Measurements from ENCODE around the gene TMEM200B.
"Not testable (repeated sequence)": the region's sequence is repeated elsewhere in the genome, so short reads cannot be mapped to it uniquely, and the experiment has no call there.

Gene TMEM200B

DNA sequence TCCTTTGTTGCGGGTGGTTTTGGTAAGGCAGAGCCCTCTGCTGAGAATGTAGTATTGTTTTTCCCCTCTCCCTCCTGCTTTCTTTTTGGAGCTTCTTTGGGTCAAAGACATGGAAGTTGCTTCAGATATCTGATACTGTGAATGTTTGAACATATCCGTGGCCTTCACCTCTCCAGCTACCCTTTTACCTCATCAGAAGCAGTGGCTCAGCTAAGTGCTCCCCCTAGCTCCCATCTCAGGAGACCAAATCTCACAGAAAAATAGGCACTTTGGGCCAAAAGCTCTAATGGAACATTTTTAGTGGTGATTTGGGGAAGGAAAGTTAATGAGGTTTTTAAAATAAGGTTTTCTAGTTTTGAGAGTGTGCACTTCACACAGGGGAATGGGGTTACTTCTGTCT lies 6.3 kb downstream of the TMEM200B start:
- in situ Hi-C loops (cut with HindIII; ENCODE audit: low pct_unique_long_range_greater_than_20kb, low sequenced_read_pairs) = no loop called here
- no peak for TF ChIP-seq JUND (IDR thresholded peaks at IDR 0.05; ENCODE audit: low read depth)

DNA sequence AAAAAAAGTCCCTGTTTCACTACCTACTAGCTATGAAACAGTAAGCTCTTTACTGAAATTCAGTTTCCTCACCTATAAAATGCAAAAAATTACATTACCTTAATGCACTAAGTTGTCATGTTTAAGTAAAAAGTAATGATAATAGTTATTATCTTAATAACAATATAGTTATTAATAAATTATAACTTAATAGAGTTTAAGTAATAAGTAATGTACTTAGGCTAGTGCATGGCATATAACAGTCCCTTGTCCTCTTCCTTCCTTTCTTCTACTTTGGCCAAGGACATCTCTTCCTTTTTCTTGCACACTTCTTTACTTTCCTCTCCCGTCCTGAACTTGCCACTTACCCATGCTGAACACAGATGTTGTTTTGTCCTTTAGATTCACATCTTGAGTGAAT lies 9.0 kb downstream of the TMEM200B start:
- no peak for TF ChIP-seq JUND (IDR thresholded peaks at IDR 0.05; ENCODE audit: low read depth)
- no peak for DNase-seq (ENCODE audit: low read depth in 1 of 2, low spot score in 1 of 2)

More for the DNA sequence above, 6.3 kb downstream of the TMEM200B start:
- DNase-seq (ENCODE audit: low read depth in 1 of 2, low spot score in 1 of 2) = no peak

DNA sequence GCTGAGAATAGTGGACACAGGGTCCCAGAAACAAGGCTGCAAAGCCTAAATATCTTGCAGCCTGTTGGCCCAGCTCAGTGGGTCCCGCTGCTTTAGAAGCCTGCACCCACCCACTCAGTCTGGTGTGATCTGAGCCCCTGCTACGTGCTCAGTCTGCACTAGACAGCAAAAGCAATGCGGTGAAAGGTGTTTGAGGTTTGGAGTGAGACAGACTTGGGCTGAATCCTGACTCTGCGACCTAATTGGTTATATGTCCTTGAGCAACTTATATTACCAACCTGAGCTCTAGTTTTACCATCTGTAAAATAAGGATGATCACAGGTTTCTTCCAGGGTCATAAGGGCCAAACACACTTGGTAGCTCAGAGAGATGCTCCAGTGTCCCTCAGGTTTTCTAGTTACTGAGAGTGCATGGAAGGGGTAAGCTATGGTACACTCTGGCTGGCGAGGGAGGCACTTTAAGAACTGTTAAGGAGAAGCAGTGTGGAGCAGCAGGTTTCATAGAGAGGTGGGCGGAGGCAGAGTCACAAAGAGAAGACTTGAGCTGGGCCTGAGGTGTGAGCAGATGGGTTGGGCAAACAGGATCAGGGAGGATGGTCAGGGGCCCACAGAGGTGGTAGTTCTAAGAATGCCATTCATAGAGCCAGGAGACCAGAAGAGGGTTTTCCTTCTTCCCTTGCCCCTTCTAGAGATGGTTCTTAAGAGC lies 10.1 kb downstream of the TMEM200B start:
- TF ChIP-seq JUND (IDR thresholded peaks at IDR 0.05; ENCODE audit: low read depth) = no peak
- in situ Hi-C loops (cut with HindIII; ENCODE audit: low pct_unique_long_range_greater_than_20kb, low sequenced_read_pairs) = no loop called here
- no peak for DNase-seq (ENCODE audit: low read depth in 1 of 2, low spot score in 1 of 2)

More for the DNA sequence above, 9.0 kb downstream of the TMEM200B start:
- in situ Hi-C loops (cut with HindIII; ENCODE audit: low pct_unique_long_range_greater_than_20kb, low sequenced_read_pairs) = no loop called here

DNA sequence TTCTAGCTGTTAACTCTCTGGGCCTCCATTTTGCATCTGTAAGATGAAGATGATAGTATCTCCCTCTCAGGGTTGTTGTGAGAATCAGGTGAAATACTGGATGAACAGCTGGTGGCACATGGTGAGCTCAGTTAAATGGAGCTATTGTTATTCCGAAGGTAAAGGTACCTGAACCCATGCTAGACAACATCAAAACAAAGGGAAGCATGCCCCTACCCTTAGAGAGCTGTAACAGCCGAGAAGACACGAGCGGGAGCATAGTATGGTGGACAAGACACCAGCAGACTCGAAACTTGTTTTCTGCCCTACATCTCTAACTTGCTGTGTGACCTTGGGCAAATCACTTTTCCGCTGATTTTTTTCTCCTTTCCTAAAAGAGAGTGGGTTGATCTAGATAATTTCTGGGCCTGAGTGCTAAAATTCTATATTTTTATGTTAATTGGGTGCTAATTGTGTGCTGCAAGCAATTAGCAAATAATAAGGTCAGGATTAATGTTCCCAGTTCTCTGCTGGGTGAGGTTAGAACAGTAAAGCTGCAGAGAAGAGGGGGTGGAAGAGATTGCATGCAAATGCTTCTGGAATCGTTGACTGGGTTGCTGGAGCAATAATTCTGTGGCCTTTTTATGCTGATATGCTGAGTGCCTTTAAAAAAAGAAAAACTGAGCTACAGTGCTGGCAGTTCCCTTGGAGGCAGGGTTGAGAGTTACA lies 10.8 kb downstream of the TMEM200B start:
- no peak for DNase-seq (ENCODE audit: low read depth in 1 of 2, low spot score in 1 of 2)
- no peak for TF ChIP-seq JUND (IDR thresholded peaks at IDR 0.05; ENCODE audit: low read depth)
- in situ Hi-C loops (cut with HindIII; ENCODE audit: low pct_unique_long_range_greater_than_20kb, low sequenced_read_pairs) = no loop called here

DNA sequence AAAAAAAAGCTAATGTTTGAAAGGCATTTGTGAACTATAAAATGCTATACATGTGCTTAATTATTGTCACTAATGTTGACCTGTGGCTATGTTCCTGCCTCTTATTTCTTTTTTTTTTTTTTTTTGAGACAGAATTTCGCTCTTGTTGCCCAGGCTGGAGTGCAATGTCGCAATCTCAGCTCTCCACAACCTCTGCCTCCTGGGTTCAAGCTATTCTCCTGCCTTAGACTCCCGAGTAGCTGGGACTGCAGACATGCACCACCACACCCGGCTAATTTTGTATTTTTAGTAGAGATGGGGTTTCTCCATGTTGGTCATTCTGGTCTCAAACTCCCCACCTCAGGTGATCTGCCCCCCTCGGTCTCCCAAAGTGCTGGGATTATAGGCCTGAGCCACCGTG lies 15.7 kb downstream of the TMEM200B start:
- in situ Hi-C loops (cut with HindIII; ENCODE audit: low pct_unique_long_range_greater_than_20kb, low sequenced_read_pairs); DNase-seq (ENCODE audit: low read depth in 1 of 2, low spot score in 1 of 2): not testable (repeated sequence)

DNA sequence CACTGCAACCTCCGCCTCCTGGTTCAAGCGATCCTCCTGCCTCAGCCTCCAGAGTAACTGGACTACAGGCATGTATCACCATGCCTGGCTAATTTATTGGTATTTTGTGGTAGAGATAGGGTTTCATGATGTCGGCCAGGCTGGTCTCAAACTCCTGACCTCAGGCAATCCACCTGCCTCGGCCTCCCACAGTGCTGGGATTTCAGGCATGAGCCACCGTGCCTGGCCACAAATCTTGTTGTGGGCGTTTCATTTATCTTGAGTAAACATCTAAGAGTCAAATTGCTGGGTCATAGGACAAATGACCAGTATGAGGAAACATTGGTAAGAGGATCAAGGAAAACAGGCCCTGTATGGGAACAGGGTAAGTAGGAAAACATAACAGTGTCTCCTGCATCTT lies 17.9 kb downstream of the TMEM200B start:
- DNase-seq (ENCODE audit: low read depth in 1 of 2, low spot score in 1 of 2) = peak in 1 of 2 experiments; percentile 83
- in situ Hi-C loops (cut with HindIII; ENCODE audit: low pct_unique_long_range_greater_than_20kb, low sequenced_read_pairs) = no loop called here

DNA sequence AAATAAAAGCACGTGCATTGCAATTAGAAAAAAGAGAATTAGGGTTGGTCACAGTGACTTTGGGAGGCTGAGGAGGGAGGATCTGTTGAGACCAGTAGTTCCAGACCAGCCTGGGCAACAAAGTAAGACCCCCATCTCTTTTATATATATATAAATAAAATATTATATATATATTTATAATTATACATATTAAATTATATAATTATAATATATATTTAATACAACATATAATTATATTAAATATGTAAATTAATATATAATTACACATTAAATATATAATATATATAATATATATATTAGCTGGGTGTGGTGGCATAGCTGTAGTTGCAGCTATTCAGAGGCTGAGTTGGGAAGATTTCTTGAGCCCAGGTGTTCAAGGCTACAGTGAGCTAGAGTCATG lies 23.2 kb downstream of the TMEM200B start:
- in situ Hi-C loops (cut with HindIII; ENCODE audit: low pct_unique_long_range_greater_than_20kb, low sequenced_read_pairs) = no loop called here
- no peak for TF ChIP-seq JUND (IDR thresholded peaks at IDR 0.05; ENCODE audit: low read depth)
- DNase-seq (ENCODE audit: low read depth in 1 of 2, low spot score in 1 of 2) = no peak

More for the DNA sequence above, 17.9 kb downstream of the TMEM200B start:
- no peak for TF ChIP-seq JUND (IDR thresholded peaks at IDR 0.05; ENCODE audit: low read depth)

DNA sequence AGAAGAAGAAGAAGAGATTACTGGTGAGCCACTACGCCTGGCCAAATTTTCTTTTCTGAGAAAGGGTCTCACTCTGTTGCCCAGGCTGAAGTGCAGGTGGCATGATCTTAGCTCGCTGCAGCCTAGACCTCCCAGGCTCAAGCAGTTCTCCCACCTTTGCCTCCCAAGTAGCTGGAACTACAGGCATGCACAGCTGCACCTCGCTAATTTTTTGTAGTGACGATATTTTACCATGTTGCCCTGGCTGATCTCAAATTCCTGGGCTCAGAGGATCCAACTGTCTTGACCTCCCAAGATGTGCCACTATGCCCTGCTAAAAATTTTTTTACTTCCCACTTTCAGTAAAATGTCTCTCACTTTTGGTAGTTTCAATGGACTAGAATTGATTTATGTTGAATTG lies 24.4 kb downstream of the TMEM200B start:
- DNase-seq (ENCODE audit: low read depth in 1 of 2, low spot score in 1 of 2) = no peak
- in situ Hi-C loops (cut with HindIII; ENCODE audit: low pct_unique_long_range_greater_than_20kb, low sequenced_read_pairs) = no loop called here
- TF ChIP-seq JUND (IDR thresholded peaks at IDR 0.05; ENCODE audit: low read depth) = no peak

DNA sequence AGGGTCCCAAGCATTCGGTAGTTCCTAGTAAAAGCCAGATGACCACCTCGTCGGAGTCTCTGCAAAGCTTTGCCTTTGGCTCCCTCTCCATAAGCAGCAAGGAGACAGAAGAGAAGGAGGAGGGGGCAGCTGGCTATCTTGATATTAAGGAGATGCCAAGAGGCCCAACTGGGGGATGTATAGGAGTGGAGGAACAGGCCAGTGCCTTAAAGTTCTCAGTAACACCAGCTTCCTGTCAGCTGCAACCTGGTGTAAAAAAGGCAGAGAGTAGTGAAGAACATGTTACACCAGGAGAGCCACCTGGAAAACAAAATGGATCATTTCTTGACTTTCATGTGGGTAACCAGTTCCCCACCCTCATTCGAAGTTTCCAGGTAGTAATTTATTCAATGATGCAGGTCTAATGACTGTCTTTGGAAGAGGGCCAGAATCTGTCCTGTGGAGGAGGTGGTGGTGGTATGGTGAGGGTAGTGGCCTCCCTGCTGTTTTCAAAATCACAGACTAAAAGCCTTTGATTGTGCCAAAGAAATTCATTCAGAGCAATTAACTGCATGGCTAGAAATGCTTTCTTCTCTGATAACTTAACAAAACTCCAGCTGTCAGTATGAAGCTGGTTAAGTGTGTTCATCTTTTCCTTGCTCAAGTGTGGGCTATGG lies 27.3 kb downstream of the TMEM200B start:
- TF ChIP-seq JUND (IDR thresholded peaks at IDR 0.05; ENCODE audit: low read depth) = no peak
- in situ Hi-C loops (cut with HindIII; ENCODE audit: low pct_unique_long_range_greater_than_20kb, low sequenced_read_pairs) = no loop called here
- DNase-seq (ENCODE audit: low read depth in 1 of 2, low spot score in 1 of 2) = no peak

DNA sequence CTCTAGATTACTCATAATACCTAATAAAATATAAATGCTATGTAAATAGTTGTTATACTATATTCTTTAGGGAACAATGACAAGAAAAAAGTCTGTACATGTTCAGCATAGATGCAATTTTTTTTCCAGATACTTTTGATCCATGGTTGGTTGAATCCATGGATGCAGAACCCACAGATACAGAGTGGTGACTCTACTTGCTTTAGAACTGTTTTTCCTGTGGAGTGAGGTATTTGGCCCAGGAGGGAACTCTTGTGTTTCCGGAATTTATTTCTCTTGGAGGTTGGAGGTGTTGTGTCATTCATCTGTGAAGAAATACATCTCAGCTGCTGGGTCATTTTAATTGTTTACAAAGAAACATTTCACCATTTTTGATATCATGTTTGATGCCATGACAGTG lies 28.7 kb downstream of the TMEM200B start:
- no peak for DNase-seq (ENCODE audit: low read depth in 1 of 2, low spot score in 1 of 2)
- in situ Hi-C loops (cut with HindIII; ENCODE audit: low pct_unique_long_range_greater_than_20kb, low sequenced_read_pairs) = no loop called here
- no peak for TF ChIP-seq JUND (IDR thresholded peaks at IDR 0.05; ENCODE audit: low read depth)

DNA sequence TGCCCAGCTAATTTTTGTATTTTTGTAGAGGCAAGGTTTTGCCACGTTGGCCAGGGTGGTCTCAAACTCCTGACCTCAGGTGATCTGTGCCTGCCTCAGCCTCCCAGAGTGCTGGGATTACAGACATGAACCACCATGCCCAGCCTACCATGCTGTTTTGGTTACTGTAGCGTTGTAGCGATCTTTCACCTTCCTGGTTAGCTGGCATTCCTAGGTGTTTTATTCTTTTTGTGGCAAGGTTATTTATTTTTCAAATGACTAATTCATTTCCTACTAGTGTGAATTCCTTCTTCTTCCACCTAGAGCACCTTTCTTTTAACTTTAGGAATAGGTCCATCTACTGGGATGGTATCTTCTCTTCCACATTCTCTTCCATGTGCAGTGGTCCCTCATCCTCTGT lies 29.3 kb downstream of the TMEM200B start:
- no peak for TF ChIP-seq JUND (IDR thresholded peaks at IDR 0.05; ENCODE audit: low read depth)
- DNase-seq (ENCODE audit: low read depth in 1 of 2, low spot score in 1 of 2) = no peak

DNA sequence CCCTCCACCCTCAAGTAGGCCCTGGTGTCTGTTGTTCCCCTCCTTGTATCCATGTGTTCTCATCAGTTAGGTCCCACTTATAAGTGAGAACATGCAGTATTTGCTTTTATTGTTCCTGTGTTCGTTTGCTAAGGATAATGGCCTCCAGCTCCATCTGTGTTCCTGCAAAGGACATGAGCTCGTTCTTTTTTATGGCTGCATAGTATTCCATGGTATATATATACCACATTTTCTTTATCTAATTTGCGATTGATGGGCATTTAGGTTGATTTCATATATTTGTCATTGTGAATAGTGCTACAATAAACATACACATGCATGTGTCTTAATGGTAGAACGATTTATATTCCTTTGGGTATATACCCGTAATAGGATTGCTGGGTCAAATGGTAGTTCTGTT lies 31.0 kb downstream of the TMEM200B start:
- DNase-seq (ENCODE audit: low read depth in 1 of 2, low spot score in 1 of 2); in situ Hi-C loops (cut with HindIII; ENCODE audit: low pct_unique_long_range_greater_than_20kb, low sequenced_read_pairs): not testable (repeated sequence)

More for the DNA sequence above, 29.3 kb downstream of the TMEM200B start:
- in situ Hi-C loops (cut with HindIII; ENCODE audit: low pct_unique_long_range_greater_than_20kb, low sequenced_read_pairs) = no loop called here

DNA sequence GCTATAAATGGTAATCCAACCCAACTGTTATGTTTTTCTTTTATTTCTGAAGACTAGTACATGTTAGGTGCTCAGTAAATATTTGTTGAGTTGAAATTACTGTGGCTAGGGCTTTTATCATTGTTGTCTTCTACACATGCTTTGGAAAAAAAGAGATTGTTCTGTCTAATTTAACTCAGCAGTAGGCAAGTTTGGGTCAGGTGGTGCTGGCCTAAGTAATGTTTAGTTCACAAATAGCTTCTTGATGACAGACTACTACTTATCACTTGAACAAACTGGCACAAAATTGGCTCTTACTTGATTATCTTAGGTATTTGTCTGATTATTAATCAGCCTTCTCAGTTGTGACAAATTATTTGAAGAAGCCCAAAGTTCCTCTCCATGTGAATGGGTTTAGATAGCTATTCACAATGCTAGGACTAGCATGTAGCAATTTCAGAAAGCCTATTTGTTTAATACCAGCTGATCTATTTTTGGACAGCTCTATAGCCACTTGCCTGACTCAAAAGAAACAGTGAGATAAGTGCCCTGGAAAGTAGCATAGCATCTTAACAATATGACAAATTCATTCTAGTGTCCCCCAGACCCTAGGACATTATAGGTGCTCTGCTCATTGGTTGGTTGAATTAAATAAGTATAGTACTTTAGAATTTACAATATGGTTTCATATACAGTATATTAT lies 32.6 kb downstream of the TMEM200B start:
- TF ChIP-seq JUND (IDR thresholded peaks at IDR 0.05; ENCODE audit: low read depth) = no peak
- DNase-seq (ENCODE audit: low read depth in 1 of 2, low spot score in 1 of 2) = no peak
- in situ Hi-C loops (cut with HindIII; ENCODE audit: low pct_unique_long_range_greater_than_20kb, low sequenced_read_pairs) = no loop called here
